ENCODE measurements around the gene MCOLN2. TPM values are rescaled to one million over a fixed set of nuclear protein-coding genes. Genes with fewer than 3 reads are reported as not detected.

MCOLN2 gene
- total RNA-seq, 1 donor from 2014 or later, result 0.96 TPM

DNA sequence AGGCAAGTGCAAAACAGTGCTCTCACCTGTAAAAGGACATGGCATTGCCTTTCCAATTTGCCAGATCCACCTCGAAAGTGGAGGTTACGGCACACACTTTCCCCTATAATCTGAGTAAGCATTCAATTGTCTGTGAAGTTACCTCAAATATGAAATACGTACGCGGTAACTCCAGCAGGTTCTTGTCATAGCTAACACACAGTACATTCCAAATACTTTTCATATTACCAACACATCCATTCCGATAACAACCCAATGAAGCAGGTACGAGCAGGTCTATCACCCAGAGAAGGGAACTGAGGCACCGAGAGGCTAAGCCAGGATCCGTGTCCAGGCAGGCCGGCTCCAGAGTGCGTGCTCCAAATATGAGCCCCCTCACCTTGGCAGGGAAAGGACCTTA is 57.2 kb downstream of the MCOLN2 start:
- Mint-ChIP-seq H3K9me3 (no peaks in the 10 kb centered on the region), H3K36me3 (no peaks in the 10 kb centered on the region), H3K27me3 (ENCODE audit: low read depth) (peaks cover 15% of the 10 kb centered on the region), H3K4me3 (no peak overlapping the region), H3K4me1 (peaks cover 11% of the 10 kb centered on the region), H3K27ac (no peak overlapping the region)
- TF ChIP-seq CTCF (IDR thresholded peaks at IDR 0.05; ENCODE audit: unreplicated experiment), result no peak
- no peak for DNase-seq (ENCODE audit: low spot score in 2 of 2, unreplicated experiment in 2 of 2)

DNA sequence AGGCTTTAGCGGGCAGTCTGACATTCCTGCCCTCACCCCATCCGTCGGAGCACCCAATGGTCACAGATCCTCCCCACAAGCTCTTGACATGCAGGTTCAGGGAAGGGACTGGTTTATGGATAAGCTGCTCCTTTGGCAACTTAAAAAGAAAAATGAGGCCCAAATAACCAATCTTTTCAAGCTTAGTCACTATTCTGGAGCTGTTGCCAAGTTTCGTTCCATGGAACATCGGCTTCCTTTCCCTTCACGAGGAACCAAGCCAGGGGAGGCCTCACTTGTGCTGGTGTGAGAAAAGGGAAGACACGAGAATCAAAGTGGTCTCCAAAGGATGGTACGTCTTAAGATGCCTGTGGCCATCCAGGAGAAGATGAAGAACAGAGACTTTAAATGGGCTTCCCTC is 57.8 kb downstream of the MCOLN2 start:
- Mint-ChIP-seq H3K9me3 (no peaks in the 10 kb centered on the region), H3K4me3 (no peak overlapping the region), H3K36me3 (no peaks in the 10 kb centered on the region), H3K4me1 (peaks cover 10% of the 10 kb centered on the region), H3K27ac (no peak overlapping the region), H3K27me3 (ENCODE audit: low read depth) (peaks cover 15% of the 10 kb centered on the region)
- no peak for DNase-seq (ENCODE audit: low spot score in 2 of 2, unreplicated experiment in 2 of 2)
- no peak for TF ChIP-seq CTCF (IDR thresholded peaks at IDR 0.05; ENCODE audit: unreplicated experiment)

- TF ChIP-seq CTCF (IDR thresholded peaks at IDR 0.05; ENCODE audit: unreplicated experiment), result peak; percentile 90
- peaks cover 7% of the 10 kb centered on the region for H3K27me3 Mint-ChIP-seq (ENCODE audit: low read depth)
- H3K4me3 Mint-ChIP-seq, result no peak overlapping the region
- peaks cover 20% of the 10 kb centered on the region for H3K4me1 Mint-ChIP-seq
- no peaks in the 10 kb centered on the region for H3K9me3 Mint-ChIP-seq
- peak in 1 of 2 experiments; percentile 44 for DNase-seq (ENCODE audit: low spot score in 2 of 2, unreplicated experiment in 2 of 2)
- H3K27ac Mint-ChIP-seq, result no peak overlapping the region
- no peaks in the 10 kb centered on the region for H3K36me3 Mint-ChIP-seq
Observed at GRCh38 chr1:84936116-84936810, 60.6 kb downstream of the MCOLN2 start.

DNA sequence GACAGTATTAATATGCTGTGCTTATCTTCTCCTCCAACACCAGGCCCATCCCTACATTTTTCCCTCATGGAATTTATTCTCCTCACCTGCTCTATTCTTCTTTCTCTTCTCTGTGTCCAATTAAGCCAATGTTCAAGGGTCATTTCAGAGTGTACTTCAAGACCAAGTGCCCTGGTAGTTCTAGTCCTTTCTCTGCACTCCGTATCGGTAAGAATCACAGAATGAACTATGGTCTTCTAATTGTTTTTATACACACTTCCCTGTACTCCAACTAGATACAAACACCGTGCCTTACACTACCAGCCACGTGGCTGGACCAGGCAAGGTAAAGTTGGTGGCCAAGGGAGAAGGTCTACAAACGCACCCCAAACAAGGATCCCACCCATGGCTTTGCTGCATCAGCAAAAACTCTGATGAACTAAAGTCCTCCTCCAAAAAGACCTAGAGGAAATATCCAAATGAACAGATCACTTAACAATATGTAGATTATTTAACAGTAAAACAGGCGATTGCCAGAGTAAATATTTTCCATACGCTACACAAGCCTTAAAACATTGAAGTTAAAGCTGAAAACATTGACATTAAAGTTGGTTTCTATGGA is 63.8 kb downstream of the MCOLN2 start:
- Mint-ChIP-seq H3K27me3 (ENCODE audit: low read depth) (peaks cover 2% of the 10 kb centered on the region), H3K36me3 (no peaks in the 10 kb centered on the region), H3K9me3 (no peaks in the 10 kb centered on the region), H3K4me1 (peaks cover 30% of the 10 kb centered on the region), H3K4me3 (no peak overlapping the region), H3K27ac (no peak overlapping the region)
- DNase-seq (ENCODE audit: low spot score in 2 of 2, unreplicated experiment in 2 of 2), result no peak
- no peak for TF ChIP-seq CTCF (IDR thresholded peaks at IDR 0.05; ENCODE audit: unreplicated experiment)

DNA sequence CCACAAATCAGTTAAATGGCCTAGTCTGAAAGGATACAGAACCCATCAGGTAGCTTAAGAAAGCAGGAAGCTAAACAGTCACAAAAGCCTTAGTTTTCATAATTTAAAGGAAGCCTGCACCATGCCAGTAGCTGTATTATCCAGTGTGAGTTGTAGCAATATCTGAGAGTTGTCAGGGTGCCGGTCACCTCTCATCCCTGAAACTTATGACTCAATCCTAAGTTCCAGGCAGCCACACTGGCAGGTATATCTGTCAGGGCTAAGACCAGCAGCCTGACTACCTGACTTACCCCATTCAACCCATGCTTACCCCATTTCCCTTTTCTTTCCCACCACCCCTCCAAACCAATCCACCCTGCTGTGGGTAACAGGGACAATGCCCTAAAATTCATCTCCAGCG is 66.1 kb downstream of the MCOLN2 start:
- Mint-ChIP-seq H3K4me1 (peaks cover 30% of the 10 kb centered on the region), H3K27me3 (ENCODE audit: low read depth) (peaks cover 3% of the 10 kb centered on the region), H3K4me3 (no peak overlapping the region), H3K9me3 (no peaks in the 10 kb centered on the region), H3K27ac (no peak overlapping the region), H3K36me3 (no peaks in the 10 kb centered on the region)
- DNase-seq (ENCODE audit: low spot score in 2 of 2, unreplicated experiment in 2 of 2), result no peak
- TF ChIP-seq CTCF (IDR thresholded peaks at IDR 0.05; ENCODE audit: unreplicated experiment), result no peak
